ENCODE measurements around the gene AIF1L.

The AIF1L gene

DNA sequence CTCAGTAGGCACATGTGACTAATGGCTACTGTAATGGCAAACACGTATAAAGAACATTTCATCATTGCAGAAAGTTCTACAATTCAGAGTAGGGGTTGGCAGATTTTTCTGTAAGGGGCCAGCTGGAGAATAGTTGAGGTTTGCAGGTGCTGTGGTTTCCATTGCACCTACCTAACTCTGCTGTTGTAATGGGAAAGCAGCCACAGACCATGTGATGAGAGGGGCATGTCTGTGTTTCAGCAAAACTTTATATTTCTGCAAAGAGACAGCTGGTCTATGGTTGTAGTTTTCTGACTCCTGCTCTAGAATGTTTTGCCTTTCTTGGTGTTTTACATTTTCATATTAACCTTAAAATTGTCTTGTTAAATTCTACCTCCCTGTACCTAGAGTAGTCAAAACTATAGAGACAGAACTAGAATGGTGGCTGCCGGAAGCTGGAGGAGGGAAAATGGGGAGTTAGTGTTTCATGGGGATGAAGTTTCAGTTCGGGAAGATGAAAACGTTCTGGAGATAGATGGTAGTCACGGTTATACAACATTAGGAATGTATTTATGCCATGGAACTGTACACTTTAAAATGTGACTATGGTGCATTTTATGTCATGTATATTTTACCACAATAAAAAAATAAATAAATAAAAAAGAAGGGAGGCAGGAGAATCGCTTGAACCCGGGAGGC is 73.4 kb downstream of the AIF1L start:
- H3K9ac ChIP-seq: no peak overlapping the region
- peak overlapping the region; percentile 40 for H3K4me2 ChIP-seq
- no peaks in the 10 kb centered on the region; the same call in 1 of the 2 replicates for H3K27me3 ChIP-seq (ENCODE audit: insufficient read depth, low read depth)
- H2AFZ ChIP-seq (ENCODE audit: low read depth): no peak overlapping the region
- peaks cover 22% of the 10 kb centered on the region; the same call in 1 of the 2 replicates for H3K79me2 ChIP-seq (ENCODE audit: insufficient read depth, low read depth)
- H3K36me3 ChIP-seq (ENCODE audit: insufficient read depth): 0 out of 2 replicates have a peak, but pooled peaks cover 4% of the 10 kb centered on the region
- H4K20me1 ChIP-seq (ENCODE audit: insufficient read depth): no peaks in the 10 kb centered on the region
- H3K4me1 ChIP-seq (ENCODE audit: low read depth, poor library complexity, severe bottlenecking): peaks cover 64% of the 10 kb centered on the region
- TF ChIP-seq, protein P1, sequence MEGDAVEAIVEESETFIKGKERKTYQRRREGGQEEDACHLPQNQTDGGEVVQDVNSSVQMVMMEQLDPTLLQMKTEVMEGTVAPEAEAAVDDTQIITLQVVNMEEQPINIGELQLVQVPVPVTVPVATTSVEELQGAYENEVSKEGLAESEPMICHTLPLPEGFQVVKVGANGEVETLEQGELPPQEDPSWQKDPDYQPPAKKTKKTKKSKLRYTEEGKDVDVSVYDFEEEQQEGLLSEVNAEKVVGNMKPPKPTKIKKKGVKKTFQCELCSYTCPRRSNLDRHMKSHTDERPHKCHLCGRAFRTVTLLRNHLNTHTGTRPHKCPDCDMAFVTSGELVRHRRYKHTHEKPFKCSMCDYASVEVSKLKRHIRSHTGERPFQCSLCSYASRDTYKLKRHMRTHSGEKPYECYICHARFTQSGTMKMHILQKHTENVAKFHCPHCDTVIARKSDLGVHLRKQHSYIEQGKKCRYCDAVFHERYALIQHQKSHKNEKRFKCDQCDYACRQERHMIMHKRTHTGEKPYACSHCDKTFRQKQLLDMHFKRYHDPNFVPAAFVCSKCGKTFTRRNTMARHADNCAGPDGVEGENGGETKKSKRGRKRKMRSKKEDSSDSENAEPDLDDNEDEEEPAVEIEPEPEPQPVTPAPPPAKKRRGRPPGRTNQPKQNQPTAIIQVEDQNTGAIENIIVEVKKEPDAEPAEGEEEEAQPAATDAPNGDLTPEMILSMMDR (conservative IDR thresholded peaks at IDR 0.05; ENCODE audit: low read depth, low read length): no peak
- peak overlapping the region; percentile 68 for H3K27ac ChIP-seq
- no peak overlapping the region for H3K4me3 ChIP-seq (IDR thresholded peaks at IDR 0.05; ENCODE audit: insufficient read depth, low read depth, low read length)

Measured in KMS-11 (cell line).